HCT116 (cell line): ENCODE results near the gene ABCC9. TPM values are rescaled to one million over a fixed set of nuclear protein-coding genes. Genes with fewer than 3 reads are reported as not detected.
"Not testable (repeated sequence)": the region's sequence is repeated elsewhere in the genome, so short reads cannot be mapped to it uniquely, and the experiment has no call there.

Experiments used
- ATAC-seq: fragments of 200-7000 bp; cut with Tn5 transposase; 2 replicates; pipeline ENCODE4 v1.9.1; 2020; ENCODE audit warnings: mild to moderate bottlenecking, moderate library complexity
- BruUV-seq: library from RNA; stranded (reverse); fragments of 400-500 nt; replicated peaks from 2 replicates; lab custom pipeline; 2021; lab: Mats Ljungman, UMichigan
- CTCF ChIA-PET: fragments of 300-600 bp; sonication (Branson Sonifier 250); formaldehyde crosslinking; loops from one replicate; lab custom pipeline; 2021; ENCODE audit warnings: antibody characterized with exemption; lab: Charles Lee
- POLR2A ChIA-PET: fragments of 300-600, 350-600 bp; sonication (Branson Sonifier 250); formaldehyde crosslinking; loops from one replicate; lab custom pipeline; 2021; ENCODE audit warnings: antibody characterized with exemption; lab: Charles Lee
- RAD21 ChIA-PET, 2 experiments: fragments of 300-600 bp; sonication (Branson Sonifier 250); formaldehyde crosslinking; loops; one replicate each; lab custom pipeline; 2023; ENCODE audit warnings: low total read pairs in 2 of 2; ENCODE audit not compliant: uncharacterized antibody in 2 of 2, unreplicated experiment in 2 of 2, low non-redundant PET in 1 of 2; lab: Charles Lee
- DNase-seq: peaks from one replicate; pipeline ENCODE4 v3.0.0-alpha.2; 2010; ENCODE audit warnings: low read depth, low spot score
- H2AFZ ChIP-seq: fragments of 200-600 bp; shearing (Covaris generic), sonication (generic); 2 replicates; pipeline ENCODE4 v1.6.1; 2017; ENCODE audit warnings: low read depth, mixed run types, mixed read lengths, antibody characterized with exemption, low read length; ENCODE audit not compliant: poor library complexity, severe bottlenecking
- H3K27ac ChIP-seq: 2 replicates; pipeline ENCODE4 v1.5.1; 2012; ENCODE audit warnings: low read depth, low read length
- H3K27me3 ChIP-seq: fragments of 200-600 bp; sonication (generic); 2 replicates; pipeline ENCODE4 v1.6.1; 2016; ENCODE audit warnings: mixed run types, low read length, mixed read lengths; ENCODE audit not compliant: insufficient read depth
- H3K36me3 ChIP-seq, 2 experiments: fragments of 200-500 bp in 1 of 2; fragments of 200-600 bp in 1 of 2; sonication (Bioruptor generic) in 1 of 2; sonication (generic) in 1 of 2; 2 replicates each; pipeline versions ENCODE4 v1.5.1 to v1.6.1; 2014 to 2016; ENCODE audit warnings: low read length in 2 of 2, inconsistent platforms in 1 of 2, mixed read lengths in 1 of 2, mixed run types in 1 of 2; ENCODE audit not compliant: insufficient read depth in 2 of 2, control insufficient read depth in 1 of 2
- H3K4me1 ChIP-seq, 2 experiments: fragments of 200-600 bp in 1 of 2; sonication (generic) in 1 of 2; 2 replicates each; pipeline versions ENCODE4 v1.5.1 to v1.6.1; 2012 to 2017; ENCODE audit warnings: low read length in 2 of 2, inconsistent platforms in 1 of 2, mild to moderate bottlenecking in 1 of 2, mixed read lengths in 1 of 2, mixed run types in 1 of 2, moderate library complexity in 1 of 2; ENCODE audit not compliant: insufficient read depth in 2 of 2, control insufficient read depth in 1 of 2
- H3K4me2 ChIP-seq: fragments of 200-600 bp; sonication (generic); 2 replicates; pipeline ENCODE4 v1.6.1; 2017; ENCODE audit warnings: mixed run types, low read length, mixed read lengths
- H3K4me3 ChIP-seq, 2 experiments: fragments of 200-600 bp in 1 of 2; sonication (generic) in 1 of 2; replicated peaks in 1 of 2; 2 replicates each; pipeline ENCODE4 v1.5.1; 2011 to 2016; ENCODE audit warnings: low read length in 2 of 2, control low read depth in 1 of 2, low read depth in 1 of 2, mild to moderate bottlenecking in 1 of 2, mixed read lengths in 1 of 2, mixed run types in 1 of 2
- H3K79me2 ChIP-seq: fragments of 200-600 bp; sonication (generic); 2 replicates; pipeline ENCODE4 v1.6.1; 2017; ENCODE audit warnings: mild to moderate bottlenecking, mixed run types, low read length, moderate library complexity, mixed read lengths; ENCODE audit not compliant: insufficient read depth
- H3K9ac ChIP-seq: fragments of 200-600 bp; sonication (generic); 2 replicates; pipeline ENCODE4 v1.6.1; 2016; ENCODE audit warnings: low read length, mixed read lengths
- H3K9me2 ChIP-seq: fragments of 200-600 bp; sonication (generic), shearing (Covaris generic); 2 replicates; pipeline ENCODE4 v1.6.1; 2017; ENCODE audit warnings: mixed run types, mild to moderate bottlenecking, moderate library complexity; ENCODE audit not compliant: insufficient read depth
- H3K9me3 ChIP-seq, 2 experiments: fragments of 200-500 bp in 1 of 2; fragments of 200-600 bp in 1 of 2; sonication (Bioruptor generic) in 1 of 2; sonication (generic) in 1 of 2; 2 replicates each; pipeline ENCODE4 v1.6.1; 2014 to 2017; ENCODE audit warnings: low read length in 2 of 2, mixed read lengths in 2 of 2, inconsistent platforms in 1 of 2, low read depth in 1 of 2, mild to moderate bottlenecking in 1 of 2, mixed run types in 1 of 2, moderate library complexity in 1 of 2; ENCODE audit not compliant: control insufficient read depth in 1 of 2, insufficient read depth in 1 of 2
- H4K20me1 ChIP-seq: fragments of 200-600 bp; sonication (generic), shearing (Covaris generic); 2 replicates; pipeline ENCODE4 v1.6.1; 2017; ENCODE audit warnings: mixed run types, mild to moderate bottlenecking, moderate library complexity; ENCODE audit not compliant: insufficient read depth
- CTCF ChIP-seq, 3 experiments: fragments of 200-600 bp in 1 of 3; sonication (generic) in 1 of 3; IDR thresholded peaks in 2 of 3; conservative IDR thresholded peaks in 1 of 3; 2 replicates each; pipeline ENCODE4 v1.5.1; 2012 to 2017; ENCODE audit warnings: low read depth in 2 of 3, low read length in 2 of 3, antibody characterized with exemption in 1 of 3, borderline replicate concordance in 1 of 3, control low read depth in 1 of 3, mild to moderate bottlenecking in 1 of 3, mixed read lengths in 1 of 3, mixed run types in 1 of 3, moderate library complexity in 1 of 3; ENCODE audit not compliant: insufficient read depth in 1 of 3
- EGR1 ChIP-seq: IDR thresholded peaks from 2 replicates; pipeline ENCODE4 v1.6.1; 2012; ENCODE audit warnings: low read depth
- RAD21 ChIP-seq: IDR thresholded peaks from 2 replicates; pipeline ENCODE4 v1.6.1; 2012; ENCODE audit warnings: low read depth, mild to moderate bottlenecking
- intact Hi-C: fragments of 100-400 bp; cut with micrococcal nuclease; formaldehyde crosslinking; loops from 2 replicates; pipeline ENCODE4 v1.10.0; 2022
- total RNA-seq: library from RNA; stranded (reverse); gene quantifications from one replicate; pipeline ENCODE4 v1.2.1, GENCODE V29; 2021; ENCODE audit not compliant: unreplicated experiment
- TF ChIP-seq, protein P1 (sequence below): IDR thresholded peaks from 2 replicates; pipeline ENCODE4 v1.6.1; 2012; ENCODE audit warnings: low read depth

Gene ABCC9
- total RNA-seq, 1 experiment from 2014 or later: 0.05 TPM

- TF ChIP-seq CTCF (IDR thresholded peaks at IDR 0.05 in 2 of 3, conservative IDR thresholded peaks at IDR 0.05 in 1 of 3; ENCODE audit: borderline replicate concordance in 1 of 3, insufficient read depth in 1 of 3, low read depth in 2 of 3, low read length in 2 of 3): no peak
- TF ChIP-seq, protein P1, sequence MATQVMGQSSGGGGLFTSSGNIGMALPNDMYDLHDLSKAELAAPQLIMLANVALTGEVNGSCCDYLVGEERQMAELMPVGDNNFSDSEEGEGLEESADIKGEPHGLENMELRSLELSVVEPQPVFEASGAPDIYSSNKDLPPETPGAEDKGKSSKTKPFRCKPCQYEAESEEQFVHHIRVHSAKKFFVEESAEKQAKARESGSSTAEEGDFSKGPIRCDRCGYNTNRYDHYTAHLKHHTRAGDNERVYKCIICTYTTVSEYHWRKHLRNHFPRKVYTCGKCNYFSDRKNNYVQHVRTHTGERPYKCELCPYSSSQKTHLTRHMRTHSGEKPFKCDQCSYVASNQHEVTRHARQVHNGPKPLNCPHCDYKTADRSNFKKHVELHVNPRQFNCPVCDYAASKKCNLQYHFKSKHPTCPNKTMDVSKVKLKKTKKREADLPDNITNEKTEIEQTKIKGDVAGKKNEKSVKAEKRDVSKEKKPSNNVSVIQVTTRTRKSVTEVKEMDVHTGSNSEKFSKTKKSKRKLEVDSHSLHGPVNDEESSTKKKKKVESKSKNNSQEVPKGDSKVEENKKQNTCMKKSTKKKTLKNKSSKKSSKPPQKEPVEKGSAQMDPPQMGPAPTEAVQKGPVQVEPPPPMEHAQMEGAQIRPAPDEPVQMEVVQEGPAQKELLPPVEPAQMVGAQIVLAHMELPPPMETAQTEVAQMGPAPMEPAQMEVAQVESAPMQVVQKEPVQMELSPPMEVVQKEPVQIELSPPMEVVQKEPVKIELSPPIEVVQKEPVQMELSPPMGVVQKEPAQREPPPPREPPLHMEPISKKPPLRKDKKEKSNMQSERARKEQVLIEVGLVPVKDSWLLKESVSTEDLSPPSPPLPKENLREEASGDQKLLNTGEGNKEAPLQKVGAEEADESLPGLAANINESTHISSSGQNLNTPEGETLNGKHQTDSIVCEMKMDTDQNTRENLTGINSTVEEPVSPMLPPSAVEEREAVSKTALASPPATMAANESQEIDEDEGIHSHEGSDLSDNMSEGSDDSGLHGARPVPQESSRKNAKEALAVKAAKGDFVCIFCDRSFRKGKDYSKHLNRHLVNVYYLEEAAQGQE: no peak
- no peak for TF ChIP-seq RAD21
- no peak for TF ChIP-seq EGR1
Observed at GRCh38 chr12:21813125-21813524, 128.1 kb downstream of the ABCC9 start (continued).

DNA sequence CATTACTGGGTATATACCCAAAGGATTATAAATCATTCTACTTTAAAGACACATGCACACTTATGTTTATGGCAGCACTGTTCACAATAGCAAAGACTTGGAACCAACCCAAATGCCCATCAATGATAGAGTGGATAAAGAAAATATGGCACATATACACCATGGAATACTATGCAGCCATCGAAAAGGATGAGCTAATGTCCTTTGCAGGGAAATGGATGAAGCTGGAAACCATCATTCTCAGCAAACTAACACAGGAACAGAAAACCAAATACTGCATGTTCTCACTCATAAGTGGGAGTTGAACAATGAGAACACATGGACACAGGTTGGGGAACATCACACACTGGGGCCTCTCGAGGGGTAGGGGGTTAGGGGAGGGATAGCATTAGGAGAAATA is 128.9 kb downstream of the ABCC9 start:
- H4K20me1 ChIP-seq, H2AFZ ChIP-seq, POLR2A ChIA-PET, H3K36me3 ChIP-seq, CTCF ChIA-PET, H3K9ac ChIP-seq, H3K4me2 ChIP-seq, ATAC-seq, H3K27ac ChIP-seq, BruUV-seq, intact Hi-C loops, H3K4me1 ChIP-seq, H3K79me2 ChIP-seq, H3K4me3 ChIP-seq, H3K27me3 ChIP-seq, DNase-seq, H3K9me3 ChIP-seq, RAD21 ChIA-PET, H3K9me2 ChIP-seq: not testable (repeated sequence)
